DND-41 (cell line): ENCODE results near the gene PDGFRB.

Source experiments
- ATAC-seq: fragments of 200-7000 bp; cut with Tn5 transposase; 3 replicates; pipeline ENCODE4 v1.9.1; 2021; ENCODE audit warnings: low read depth; ENCODE audit not compliant: insufficient read depth
- DNase-seq: peaks from one replicate; pipeline ENCODE4 v3.0.0-alpha.2; 2020
- H2AFZ ChIP-seq: 2 replicates; pipeline ENCODE4 v1.6.0; 2012; ENCODE audit warnings: low read depth, low read length
- H3K27ac ChIP-seq: 2 replicates; pipeline ENCODE4 v1.5.1; 2012; ENCODE audit warnings: low read length, inconsistent platforms
- H3K27me3 ChIP-seq: fragments of 200-600 bp; sonication (generic); 2 replicates; pipeline ENCODE4 v1.6.0; 2012; ENCODE audit warnings: low read length, mild to moderate bottlenecking, inconsistent platforms; ENCODE audit not compliant: insufficient read depth, poor library complexity
- H3K36me3 ChIP-seq: 2 replicates; pipeline ENCODE4 v1.5.1; 2012; ENCODE audit warnings: low read length, inconsistent platforms; ENCODE audit not compliant: insufficient read depth
- H3K4me1 ChIP-seq: 2 replicates; pipeline ENCODE4 v1.5.1; 2012; ENCODE audit warnings: mild to moderate bottlenecking, low read length; ENCODE audit not compliant: insufficient read depth
- H3K4me2 ChIP-seq: 2 replicates; pipeline ENCODE4 v1.6.0; 2012; ENCODE audit warnings: mild to moderate bottlenecking, moderate library complexity, low read length, inconsistent platforms; ENCODE audit not compliant: insufficient read depth
- H3K4me3 ChIP-seq, 2 experiments: fragments of 200-600 bp in 1 of 2; shearing (Covaris generic) in 1 of 2; 2 replicates each; pipeline ENCODE4 v1.5.1; 2012 to 2016; ENCODE audit warnings: inconsistent platforms in 2 of 2, low read length in 2 of 2, mild to moderate bottlenecking in 2 of 2, low read depth in 1 of 2, moderate library complexity in 1 of 2
- H3K79me2 ChIP-seq: 2 replicates; pipeline ENCODE4 v1.6.0; 2012; ENCODE audit warnings: low read length, inconsistent platforms; ENCODE audit not compliant: insufficient read depth
- H3K9ac ChIP-seq: 2 replicates; pipeline ENCODE4 v1.6.0; 2012; ENCODE audit warnings: low read depth, mild to moderate bottlenecking, inconsistent platforms, low read length, moderate library complexity
- H3K9me3 ChIP-seq: 2 replicates; pipeline ENCODE4 v1.5.1; 2012; ENCODE audit warnings: low read length, moderate library complexity, mild to moderate bottlenecking, inconsistent platforms; ENCODE audit not compliant: insufficient read depth, severe bottlenecking
- H4K20me1 ChIP-seq: 2 replicates; pipeline ENCODE4 v1.6.0; 2012; ENCODE audit warnings: low read length; ENCODE audit not compliant: insufficient read depth
- CTCF ChIP-seq: IDR thresholded peaks from 2 replicates; pipeline ENCODE4 v1.5.1; 2012; ENCODE audit warnings: borderline replicate concordance, low read length, moderate library complexity, mild to moderate bottlenecking; ENCODE audit not compliant: poor library complexity, severe bottlenecking; ENCODE audit errors: extremely low read depth
- EZH2 ChIP-seq: IDR thresholded peaks from 3 replicates; pipeline ENCODE4 v1.6.1; 2012; ENCODE audit warnings: borderline replicate concordance, low read depth, mild to moderate bottlenecking, moderate library complexity, low read length, inconsistent platforms; ENCODE audit not compliant: severe bottlenecking

The PDGFRB gene

GRCh38 chr5:150144246-150144801 lies 11.3 kb downstream of the PDGFRB start:
- Histone ChIP-seq H2AFZ (no peak overlapping the region), H3K9me3 (no peaks in the 10 kb centered on the region), H4K20me1 (0 out of 2 replicates have a peak, but pooled peaks cover 5% of the 10 kb centered on the region), H3K4me3 (no peak overlapping the region), H3K9ac (no peak overlapping the region), H3K36me3 (no peaks in the 10 kb centered on the region), H3K4me2 (no peak overlapping the region), H3K79me2 (no peaks in the 10 kb centered on the region), H3K4me1 (peaks cover under 1% of the 10 kb centered on the region), H3K27me3 (no peaks in the 10 kb centered on the region), H3K27ac (no peak overlapping the region)
- no peak for TF ChIP-seq CTCF
- TF ChIP-seq EZH2: no peak
- DNase-seq (peak; percentile 15), ATAC-seq (peak; percentile 44)

- H3K4me1 ChIP-seq: no peaks in the 10 kb centered on the region
- no peaks in the 10 kb centered on the region for H3K9me3 ChIP-seq
- no peaks in the 10 kb centered on the region for H3K27me3 ChIP-seq
- ATAC-seq (no peak), DNase-seq (no peak)
- H3K4me2 ChIP-seq: no peak overlapping the region
- no peak overlapping the region for H3K27ac ChIP-seq
- H3K79me2 ChIP-seq: no peaks in the 10 kb centered on the region
- TF ChIP-seq CTCF (no peak), EZH2 (no peak)
- no peak overlapping the region for H3K4me3 ChIP-seq
- H3K9ac ChIP-seq: no peak overlapping the region
- 0 out of 2 replicates have a peak, but pooled peaks cover 5% of the 10 kb centered on the region for H4K20me1 ChIP-seq
- H2AFZ ChIP-seq: no peak overlapping the region
- H3K36me3 ChIP-seq: no peaks in the 10 kb centered on the region
Measured at GRCh38 chr5:150143350-150144245, 12.0 kb downstream of the PDGFRB start.

DNA sequence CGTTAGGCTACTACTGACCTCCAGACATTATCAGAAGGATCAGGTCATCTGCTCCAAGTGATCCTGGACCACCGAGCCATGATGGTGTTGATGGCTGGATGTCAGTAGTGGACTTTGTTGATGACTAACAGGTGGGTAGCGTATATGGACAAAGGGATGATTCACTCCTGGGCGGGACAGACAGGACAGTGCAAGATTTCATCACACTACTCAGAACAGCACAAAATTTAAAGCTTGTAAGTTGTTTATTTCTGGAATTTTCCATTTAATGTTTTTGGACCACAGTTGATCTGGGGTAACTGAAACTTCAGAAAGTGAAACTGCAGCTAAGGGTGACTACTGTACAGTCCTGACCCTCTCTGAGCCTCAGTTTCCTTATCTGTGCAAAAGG lies 12.7 kb downstream of the PDGFRB start:
- no peaks in the 10 kb centered on the region for H3K27me3 ChIP-seq
- H4K20me1 ChIP-seq: 0 out of 2 replicates have a peak, but pooled peaks cover 5% of the 10 kb centered on the region
- H3K9me3 ChIP-seq: no peaks in the 10 kb centered on the region
- H3K4me2 ChIP-seq: no peak overlapping the region
- ATAC-seq: no peak
- H2AFZ ChIP-seq: no peak overlapping the region
- H3K4me1 ChIP-seq: no peaks in the 10 kb centered on the region
- no peak overlapping the region for H3K9ac ChIP-seq
- no peak overlapping the region for H3K27ac ChIP-seq
- H3K36me3 ChIP-seq: no peaks in the 10 kb centered on the region
- TF ChIP-seq CTCF (no peak), EZH2 (no peak)
- DNase-seq: no peak
- H3K79me2 ChIP-seq: no peaks in the 10 kb centered on the region
- no peak overlapping the region for H3K4me3 ChIP-seq
